Fibroblast of pulmonary artery (primary cell): Measurements from ENCODE around the gene MET.

ENCODE experiments used
- DNase-seq: peaks from one replicate; pipeline ENCODE4 v3.0.0-alpha.2; 2010; ENCODE audit warnings: low read depth
- H3K4me3 ChIP-seq: replicated peaks from 2 replicates; pipeline ENCODE4 v1.5.1; 2011; ENCODE audit warnings: low read depth, mild to moderate bottlenecking, control low read depth, low read length, moderate library complexity
- CTCF ChIP-seq: IDR thresholded peaks from 2 replicates; pipeline ENCODE4 v1.5.1; 2011; ENCODE audit warnings: mild to moderate bottlenecking, control low read depth, low read length, inconsistent platforms; ENCODE audit errors: missing control alignments

Gene MET

DNA sequence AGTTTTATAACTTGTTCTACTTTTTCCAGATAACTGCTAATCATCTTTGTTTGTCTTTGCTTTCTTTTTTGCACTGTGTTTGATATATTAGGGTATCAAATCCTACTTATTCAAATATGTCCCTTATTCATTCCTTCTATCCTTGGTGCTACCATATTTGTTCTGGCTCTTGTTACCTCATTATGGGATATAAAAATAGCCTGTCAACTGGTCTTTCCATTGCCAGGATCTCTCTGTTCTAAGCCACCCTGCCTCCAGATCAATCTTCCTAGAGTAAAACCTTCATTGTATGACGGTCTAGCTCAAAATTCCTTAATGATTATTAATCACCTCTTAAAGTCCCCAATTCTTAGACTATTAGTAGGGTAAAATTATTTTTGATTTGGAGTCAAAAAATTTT, 25.2 kb downstream of the MET start:
- TF ChIP-seq CTCF: no peak
- H3K4me3 ChIP-seq: no peak overlapping the region
- DNase-seq: no peak

GRCh38 chr7:116697761-116698160, 25.8 kb downstream of the MET start:
- no peak for TF ChIP-seq CTCF
- DNase-seq: no peak
- H3K4me3 ChIP-seq: no peak overlapping the region

DNA sequence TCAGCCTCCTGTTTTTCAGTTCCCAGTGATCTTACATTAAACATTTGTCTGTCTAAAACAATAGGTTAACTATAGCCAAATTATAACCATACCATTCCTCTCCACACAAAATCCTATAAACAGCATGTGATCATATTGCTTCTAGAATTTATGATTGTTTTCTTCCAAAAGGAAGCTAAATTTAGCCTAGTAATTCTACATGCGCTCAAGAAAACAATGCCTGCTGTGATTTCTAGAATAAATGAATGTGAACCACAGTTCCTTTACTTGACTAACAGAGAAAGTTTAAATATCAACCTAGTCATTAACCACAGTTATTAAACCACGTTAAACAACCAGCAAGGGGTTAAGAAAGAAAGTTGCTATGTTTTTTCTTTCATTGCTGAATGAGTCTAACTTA, 26.4 kb downstream of the MET start:
- no peak for DNase-seq
- H3K4me3 ChIP-seq: no peak overlapping the region
- TF ChIP-seq CTCF: no peak

- DNase-seq: no peak
- no peak for TF ChIP-seq CTCF
- no peak overlapping the region for H3K4me3 ChIP-seq
Observed at GRCh38 chr7:116698930-116699721, 27.1 kb downstream of the MET start.

DNA sequence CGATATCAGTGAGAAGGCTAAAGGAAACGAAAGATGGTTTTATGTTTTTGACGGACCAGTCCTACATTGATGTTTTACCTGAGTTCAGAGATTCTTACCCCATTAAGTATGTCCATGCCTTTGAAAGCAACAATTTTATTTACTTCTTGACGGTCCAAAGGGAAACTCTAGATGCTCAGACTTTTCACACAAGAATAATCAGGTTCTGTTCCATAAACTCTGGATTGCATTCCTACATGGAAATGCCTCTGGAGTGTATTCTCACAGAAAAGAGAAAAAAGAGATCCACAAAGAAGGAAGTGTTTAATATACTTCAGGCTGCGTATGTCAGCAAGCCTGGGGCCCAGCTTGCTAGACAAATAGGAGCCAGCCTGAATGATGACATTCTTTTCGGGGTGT, 27.7 kb downstream of the MET start:
- no peak for TF ChIP-seq CTCF
- no peak for DNase-seq
- H3K4me3 ChIP-seq: no peak overlapping the region

- no peak for DNase-seq
- H3K4me3 ChIP-seq: no peak overlapping the region
- TF ChIP-seq CTCF: no peak
Observed at GRCh38 chr7:116702046-116702785, 30.2 kb downstream of the MET start.
